GM23338 (cell line): Measurements from ENCODE around the gene TTLL8. TPM values are rescaled to one million over a fixed set of nuclear protein-coding genes. Genes with fewer than 3 reads are reported as not detected.

Source experiments
- ATAC-seq: fragments of 200-7000 bp; cut with Tn5 transposase; 3 replicates; pipeline ENCODE4 v1.9.1; 2020
- DNase-seq: peaks from one replicate; pipeline ENCODE4 v3.0.0-alpha.2; 2015; ENCODE audit warnings: low spot score
- H2AFZ ChIP-seq: fragments of 200-600 bp; sonication (generic); 2 replicates; pipeline ENCODE4 v1.8.0; 2016; ENCODE audit warnings: antibody characterized with exemption, mild to moderate bottlenecking, moderate library complexity
- H3F3A ChIP-seq: fragments of 200-600 bp; sonication (generic); replicated peaks from 2 replicates; pipeline ENCODE4 v1.8.0; 2017; ENCODE audit warnings: antibody characterized with exemption, mixed run types, low read depth
- H3K27ac ChIP-seq: fragments of 200-600 bp; sonication (generic); 2 replicates; pipeline ENCODE4 v1.6.1; 2016; ENCODE audit warnings: low read depth
- H3K27me3 ChIP-seq: fragments of 200-600 bp; sonication (generic); 2 replicates; pipeline ENCODE4 v1.8.0; 2016; ENCODE audit warnings: mild to moderate bottlenecking, mixed run types, moderate library complexity; ENCODE audit not compliant: insufficient read depth
- H3K36me3 ChIP-seq: fragments of 200-600 bp; sonication (generic); 2 replicates; pipeline ENCODE4 v1.8.0; 2016; ENCODE audit warnings: mild to moderate bottlenecking; ENCODE audit not compliant: insufficient read depth
- H3K4me1 ChIP-seq: fragments of 200-600 bp; sonication (generic); 2 replicates; pipeline ENCODE4 v1.8.0; 2016; ENCODE audit warnings: mild to moderate bottlenecking, moderate library complexity; ENCODE audit not compliant: insufficient read depth
- H3K4me2 ChIP-seq: fragments of 200-600 bp; sonication (generic); 2 replicates; pipeline ENCODE4 v1.7.1; 2017; ENCODE audit warnings: mixed run types
- H3K4me3 ChIP-seq: fragments of 200-600 bp; sonication (generic); 2 replicates; pipeline ENCODE4 v1.6.1; 2016; ENCODE audit warnings: mixed run types
- H3K79me2 ChIP-seq: fragments of 200-600 bp; sonication (generic); replicated peaks from 2 replicates; pipeline ENCODE4 v1.8.0; 2017; ENCODE audit warnings: mild to moderate bottlenecking; ENCODE audit not compliant: insufficient read depth
- H3K9me2 ChIP-seq: fragments of 200-600 bp; sonication (generic); 2 replicates; pipeline ENCODE4 v1.8.0; 2017; ENCODE audit not compliant: insufficient read depth
- H4K20me1 ChIP-seq: fragments of 200-600 bp; sonication (generic); replicated peaks from 2 replicates; pipeline ENCODE4 v1.8.0; 2017; ENCODE audit warnings: mild to moderate bottlenecking; ENCODE audit not compliant: insufficient read depth
- H3K27ac Mint-ChIP-seq: 2 replicates; pipeline ENCODE4 v1.8.0; 2020; ENCODE audit warnings: inconsistent platforms, mild to moderate bottlenecking, moderate library complexity, mixed read lengths
- H3K27me3 Mint-ChIP-seq: 3 replicates; pipeline ENCODE4 v1.8.0; 2022; ENCODE audit warnings: low read depth, mild to moderate bottlenecking, moderate library complexity, mixed read lengths, inconsistent platforms; ENCODE audit not compliant: insufficient read depth, poor library complexity
- H3K36me3 Mint-ChIP-seq: 3 replicates; pipeline ENCODE4 v1.8.0; 2021; ENCODE audit warnings: low read depth, mild to moderate bottlenecking, inconsistent platforms, moderate library complexity, mixed read lengths
- H3K4me1 Mint-ChIP-seq: 3 replicates; pipeline ENCODE4 v1.8.0; 2020; ENCODE audit warnings: mild to moderate bottlenecking, inconsistent platforms, mixed read lengths
- H3K4me3 Mint-ChIP-seq: 3 replicates; pipeline ENCODE4 v1.8.0; 2021; ENCODE audit warnings: moderate library complexity, mild to moderate bottlenecking, inconsistent platforms, mixed read lengths
- H3K9me3 Mint-ChIP-seq: 3 replicates; pipeline ENCODE4 v1.8.0; 2020; ENCODE audit warnings: moderate library complexity, mild to moderate bottlenecking, inconsistent platforms, mixed read lengths
- CREB1 ChIP-seq: fragments of 250-450 bp; sonication (Bioruptor Pico); IDR thresholded peaks from 2 replicates; pipeline ENCODE4 v1.5.0; 2020; ENCODE audit warnings: low read depth, mild to moderate bottlenecking, moderate library complexity
- CTCF ChIP-seq, 2 experiments: fragments of 200-600 bp in 1 of 2; sonication (generic) in 1 of 2; conservative IDR thresholded peaks; 2 replicates each; pipeline versions ENCODE4 v1.5.1 to v1.6.1; 2016 to 2017; ENCODE audit warnings: antibody characterized with exemption in 2 of 2, low read depth in 2 of 2, mild to moderate bottlenecking in 2 of 2, moderate library complexity in 1 of 2
- ETS1 ChIP-seq: IDR thresholded peaks from 2 replicates; pipeline ENCODE4 v1.6.1; 2016; ENCODE audit warnings: antibody characterized with exemption
- EZH2 ChIP-seq: fragments of 200-600 bp; sonication (generic); IDR thresholded peaks from one replicate; pipeline ENCODE4 v1.8.0; 2017; ENCODE audit warnings: antibody characterized with exemption, mild to moderate bottlenecking, low read depth; ENCODE audit not compliant: unreplicated experiment
- EZH2phosphoT487 ChIP-seq: fragments of 200-600 bp; sonication (generic); IDR thresholded peaks from one replicate; pipeline ENCODE4 v1.8.1; 2018; ENCODE audit warnings: antibody characterized with exemption; ENCODE audit not compliant: unreplicated experiment
- JUNB ChIP-seq: IDR thresholded peaks from one replicate; pipeline ENCODE4 v1.6.1; 2016; ENCODE audit warnings: antibody characterized with exemption; ENCODE audit not compliant: unreplicated experiment
- NANOG ChIP-seq: IDR thresholded peaks from 2 replicates; pipeline ENCODE4 v1.6.1; 2016; ENCODE audit warnings: antibody characterized with exemption, borderline replicate concordance
- POLR2AphosphoS5 ChIP-seq: IDR thresholded peaks from 2 replicates; pipeline ENCODE4 v1.6.1; 2016; ENCODE audit warnings: antibody characterized with exemption, low read depth
- REST ChIP-seq: IDR thresholded peaks from one replicate; pipeline ENCODE4 v1.6.1; 2018; ENCODE audit warnings: antibody characterized with exemption; ENCODE audit not compliant: unreplicated experiment
- STAT1 ChIP-seq: IDR thresholded peaks from one replicate; pipeline ENCODE4 v1.6.1; 2016; ENCODE audit warnings: antibody characterized with exemption; ENCODE audit not compliant: unreplicated experiment
- ZNF114 ChIP-seq: fragments of 250-450 bp; sonication (Bioruptor Pico); IDR thresholded peaks from 2 replicates; pipeline ENCODE4 v1.5.0; 2020; ENCODE audit warnings: mild to moderate bottlenecking, moderate library complexity
- ZNF331 ChIP-seq: fragments of 250-450 bp; sonication (Bioruptor Pico); IDR thresholded peaks from 2 replicates; pipeline ENCODE4 v1.5.0; 2020; ENCODE audit warnings: low read depth, mild to moderate bottlenecking, moderate library complexity
- ZNF462 ChIP-seq: fragments of 250-450 bp; sonication (Bioruptor Pico); IDR thresholded peaks from 2 replicates; pipeline ENCODE4 v1.5.0; 2020; ENCODE audit warnings: mild to moderate bottlenecking, moderate library complexity
- polyA plus RNA-seq: library from polyadenylated mRNA; unstranded; fragments of >200 nt; fragmentation: Nextera tagmentation; extraction: Ambion mirVana; gene quantifications from 2 replicates; pipeline ENCODE4 v1.2.1, GENCODE V29; 2016
- total RNA-seq: library from RNA; depleted of rRNA; stranded (reverse); fragments of >200 nt; shearing (Covaris generic); gene quantifications from 2 replicates; pipeline ENCODE4 v1.2.3, GENCODE V29; 2014

TTLL8 gene
- total and polyA plus RNA-seq, 2 experiments from 2014 or later: not detected

GRCh38 chr22:49998718-49999062 lies 59.4 kb downstream of the TTLL8 start:
- Histone ChIP-seq H3K36me3 (no peaks in the 10 kb centered on the region), H3K4me2 (peak overlapping the region; percentile 81), H3K4me3 (peak overlapping the region; percentile 59), H2AFZ (0 out of 2 replicates have a peak overlapping the region, but pooled peaks have one; percentile 83), H3K9me2 (no peaks in the 10 kb centered on the region), H3K79me2 (no peaks in the 10 kb centered on the region), H3F3A (0 out of 2 replicates have a peak, but pooled peaks cover 3% of the 10 kb centered on the region), H4K20me1 (no peaks in the 10 kb centered on the region), H3K27me3 (peaks cover 15% of the 10 kb centered on the region), H3K4me1 (no peaks in the 10 kb centered on the region), H3K27ac (no peak overlapping the region)
- ATAC-seq (no peak), DNase-seq (no peak)
- TF ChIP-seq CREB1 (CRISPR knock-in tag) (no peak), ETS1 (no peak), NANOG (no peak), CTCF (conservative IDR thresholded peaks at IDR 0.05; ENCODE audit: low read depth in 2 of 2) (no peak), JUNB (no peak), REST (no peak), EZH2 (no peak), ZNF331 (no peak), EZH2phosphoT487 (no peak), ZNF114 (CRISPR knock-in tag) (no peak), STAT1 (no peak), POLR2AphosphoS5 (no peak), ZNF462 (CRISPR knock-in tag) (no peak)
- H3K27ac Mint-ChIP-seq: no peak overlapping the region
- H3K4me3 Mint-ChIP-seq: peak overlapping the region; percentile 71
- no peaks in the 10 kb centered on the region for H3K36me3 Mint-ChIP-seq
- peaks cover 12% of the 10 kb centered on the region for H3K4me1 Mint-ChIP-seq
- H3K27me3 Mint-ChIP-seq: peaks cover 24% of the 10 kb centered on the region
- peaks cover 3% of the 10 kb centered on the region; the same call in 1 of the 3 replicates for H3K9me3 Mint-ChIP-seq
